Activated CD8-positive, alpha-beta T cell treated with anti-CD3 and anti-CD28 coated beads for 36 hours (primary cell): ENCODE results near the gene ZMYND11. TPM values are rescaled to one million over a fixed set of nuclear protein-coding genes. Genes with fewer than 3 reads are reported as not detected.

ENCODE experiments used
- ATAC-seq: fragments of 200-7000 bp; cut with Tn5 transposase; one replicate; pipeline ENCODE4 v1.10.0; 2021; ENCODE audit warnings: mild to moderate bottlenecking, moderate library complexity
- CTCF ChIA-PET: fragments of 350-600 bp; sonication (Branson Sonifier 250); formaldehyde crosslinking; loops from one replicate; lab custom pipeline; 2021; ENCODE audit warnings: antibody characterized with exemption; lab: Charles Lee
- POLR2A ChIA-PET: fragments of 350-600 bp; sonication (Branson Sonifier 250); formaldehyde crosslinking; loops from one replicate; lab custom pipeline; 2021; ENCODE audit warnings: antibody characterized with exemption; lab: Charles Lee
- DNase-seq: peaks from one replicate; pipeline ENCODE4 v3.0.0-alpha.2; 2020
- H3K27ac Mint-ChIP-seq: one replicate; pipeline ENCODE4 v1.8.0; 2021; ENCODE audit warnings: mild to moderate bottlenecking, mixed read lengths
- H3K27me3 Mint-ChIP-seq: one replicate; pipeline ENCODE4 v1.8.0; 2021; ENCODE audit warnings: mixed read lengths
- H3K36me3 Mint-ChIP-seq: one replicate; pipeline ENCODE4 v1.8.0; 2021; ENCODE audit warnings: low read depth, mixed read lengths
- H3K4me1 Mint-ChIP-seq: one replicate; pipeline ENCODE4 v1.8.0; 2021; ENCODE audit warnings: low read depth, mixed read lengths
- H3K4me3 Mint-ChIP-seq: one replicate; pipeline ENCODE4 v1.8.0; 2021; ENCODE audit warnings: mild to moderate bottlenecking, moderate library complexity, mixed read lengths
- H3K9me3 Mint-ChIP-seq: one replicate; pipeline ENCODE4 v1.8.0; 2021; ENCODE audit warnings: mixed read lengths
- CTCF ChIP-seq: fragments of 200-600 bp; IDR thresholded peaks from one replicate; pipeline ENCODE4 v1.8.0; 2022; ENCODE audit warnings: antibody characterized with exemption, mild to moderate bottlenecking
- intact Hi-C: fragments of 100-400 bp; cut with micrococcal nuclease; formaldehyde crosslinking; loops from one replicate; pipeline ENCODE4 v1.10.0; 2022
- total RNA-seq, 2 experiments: library from RNA; stranded (reverse); gene quantifications; one replicate each; pipeline ENCODE4 v1.2.3, GENCODE V29; 2021

ZMYND11 gene
- total RNA-seq, 2 experiments from 2014 or later: 14.9 to 16.8 TPM

GRCh38 chr10:218798-219197 is 83.5 kb downstream of the ZMYND11 start:
- no peak for ATAC-seq
- Mint-ChIP-seq H3K27ac (no peak overlapping the region), H3K36me3 (peaks cover 5% of the 10 kb centered on the region), H3K4me1 (peaks cover 28% of the 10 kb centered on the region), H3K9me3 (no peaks in the 10 kb centered on the region), H3K4me3 (no peak overlapping the region), H3K27me3 (no peaks in the 10 kb centered on the region)
- DNase-seq: no peak
- intact Hi-C loops: no loop called here
- ChIA-PET CTCF (interaction anchor here (0.7 to 4.6 kb wide), 2 partner anchors 9 to 11 kb away, joined by 3 to 23 read pairs; no protein-coding TSS in a partner anchor), POLR2A (no interaction called here)
- no peak for TF ChIP-seq CTCF

DNA sequence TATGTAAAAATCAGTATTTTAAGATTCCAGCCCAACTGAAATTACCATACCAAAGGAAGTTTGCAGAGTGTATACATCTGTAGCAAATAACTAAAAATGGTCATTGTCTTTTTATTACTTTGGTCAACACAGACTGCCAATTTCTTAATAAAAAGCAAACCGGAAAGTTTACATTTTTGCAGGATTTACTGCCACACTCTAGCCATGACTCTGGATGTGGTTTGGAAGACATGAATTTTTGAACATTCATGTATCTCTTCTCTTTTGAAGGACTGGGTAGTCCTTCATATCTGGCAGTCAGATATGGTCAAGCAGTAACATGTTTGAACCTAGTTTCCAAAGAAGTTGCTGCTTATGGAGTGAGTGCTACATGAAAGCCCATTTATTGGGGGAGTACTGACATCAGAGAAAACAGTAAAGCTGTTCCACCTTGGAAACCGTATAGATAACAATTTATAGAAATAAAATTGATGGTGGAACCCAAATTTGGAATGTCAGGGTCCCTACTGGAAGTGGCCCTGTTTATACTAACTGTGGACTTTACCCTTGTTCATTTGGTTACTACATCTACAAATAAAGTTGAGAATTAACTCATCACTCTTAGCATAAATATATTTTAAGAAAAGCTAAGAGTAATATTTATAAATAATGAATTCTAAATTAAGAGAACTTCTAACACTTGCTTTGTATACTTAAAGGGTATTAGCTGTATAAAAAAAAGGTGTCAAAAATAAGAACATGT is 84.6 kb downstream of the ZMYND11 start:
- ATAC-seq (no peak), DNase-seq (no peak)
- H3K36me3 Mint-ChIP-seq: peaks cover 5% of the 10 kb centered on the region
- no peaks in the 10 kb centered on the region for H3K27me3 Mint-ChIP-seq
- peaks cover 28% of the 10 kb centered on the region for H3K4me1 Mint-ChIP-seq
- ChIA-PET CTCF (interaction anchor here (4.6 kb wide), 1 partner anchor 10 kb away, joined by 23 read pairs; no protein-coding TSS in a partner anchor), POLR2A (no interaction called here)
- TF ChIP-seq CTCF: no peak
- H3K9me3 Mint-ChIP-seq: no peaks in the 10 kb centered on the region
- no peak overlapping the region for H3K27ac Mint-ChIP-seq
- H3K4me3 Mint-ChIP-seq: no peak overlapping the region
- intact Hi-C loops: no loop called here

- H3K4me1 Mint-ChIP-seq: peaks cover 25% of the 10 kb centered on the region
- DNase-seq: no peak
- no peak for TF ChIP-seq CTCF
- H3K36me3 Mint-ChIP-seq: peaks cover 3% of the 10 kb centered on the region
- H3K27me3 Mint-ChIP-seq: no peaks in the 10 kb centered on the region
- ATAC-seq: no peak
- no peak overlapping the region for H3K4me3 Mint-ChIP-seq
- H3K9me3 Mint-ChIP-seq: no peaks in the 10 kb centered on the region
- intact Hi-C loops: no loop called here
- POLR2A ChIA-PET: no interaction called here
- no peak overlapping the region for H3K27ac Mint-ChIP-seq
- CTCF ChIA-PET: no interaction called here
These were observed 89.3 kb downstream of the ZMYND11 start for GRCh38 chr10:224571-224970.

DNA sequence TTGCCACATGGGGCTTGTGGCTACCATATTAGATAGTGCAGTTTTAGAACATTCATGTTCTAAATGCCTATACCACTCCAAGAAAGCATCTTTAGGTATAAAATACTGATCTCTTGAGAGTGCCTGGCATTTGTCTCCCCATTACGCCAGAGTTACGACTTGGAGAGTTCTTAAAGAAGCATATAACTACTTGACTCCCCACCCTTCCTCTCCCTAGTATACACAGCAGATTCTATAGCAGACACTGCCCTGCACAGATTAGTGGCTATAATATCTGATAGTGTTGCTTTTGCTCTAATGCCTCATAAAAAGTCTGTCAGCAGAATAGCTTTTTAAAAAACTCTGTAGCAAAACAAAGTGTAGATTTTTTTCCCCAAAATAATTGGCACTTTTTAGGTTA is 90.8 kb downstream of the ZMYND11 start:
- TF ChIP-seq CTCF: no peak
- POLR2A ChIA-PET: no interaction called here

GRCh38 chr10:227014-227413 is 91.8 kb downstream of the ZMYND11 start:
- CTCF ChIA-PET: interaction anchor here (1.7 to 2.0 kb wide), 2 partner anchors 9 to 59 kb away, joined by 3 to 4 read pairs; no protein-coding TSS in a partner anchor
- intact Hi-C loops: no loop called here
- Mint-ChIP-seq H3K4me1 (peaks cover 13% of the 10 kb centered on the region), H3K27ac (no peak overlapping the region), H3K4me3 (no peak overlapping the region), H3K27me3 (no peaks in the 10 kb centered on the region), H3K36me3 (no peaks in the 10 kb centered on the region), H3K9me3 (no peaks in the 10 kb centered on the region)
- no peak for ATAC-seq
- DNase-seq: no peak
- POLR2A ChIA-PET: no interaction called here
- no peak for TF ChIP-seq CTCF

More for the DNA sequence above, 90.8 kb downstream of the ZMYND11 start:
- Mint-ChIP-seq H3K27ac (no peak overlapping the region), H3K4me1 (peaks cover 16% of the 10 kb centered on the region), H3K36me3 (peaks cover 3% of the 10 kb centered on the region), H3K9me3 (no peaks in the 10 kb centered on the region), H3K4me3 (no peak overlapping the region), H3K27me3 (no peaks in the 10 kb centered on the region)
- DNase-seq: no peak
- no peak for ATAC-seq
- CTCF ChIA-PET: interaction anchor here (2.0 kb wide), 1 partner anchor 8 kb away, joined by 4 read pairs; no protein-coding TSS in a partner anchor
- intact Hi-C loops: no loop called here
